HAP-1 (cell line): ENCODE data around the gene PGAP6.
"Not testable (repeated sequence)": the region's sequence is repeated elsewhere in the genome, so short reads cannot be mapped to it uniquely, and the experiment has no call there.

Experiments
- DNase-seq, 2 experiments: peaks; one replicate each; pipeline ENCODE4 v3.0.0-alpha.2; 2016 to 2020; ENCODE audit warnings: low spot score in 2 of 2
- H3K27me3 ChIP-seq: fragments of 250-450 bp; sonication (Bioruptor Pico); 2 replicates; pipeline ENCODE4 v1.5.1; 2020; ENCODE audit warnings: low read depth, mild to moderate bottlenecking, moderate library complexity
- H3K36me3 ChIP-seq: fragments of 250-450 bp; sonication (Bioruptor Pico); replicated peaks from 2 replicates; pipeline ENCODE4 v1.5.1; 2020; ENCODE audit warnings: mild to moderate bottlenecking
- H3K4me1 ChIP-seq: fragments of 250-450 bp; sonication (Bioruptor Pico); 2 replicates; pipeline ENCODE4 v1.5.1; 2020; ENCODE audit warnings: mild to moderate bottlenecking
- H3K4me3 ChIP-seq: fragments of 250-450 bp; sonication (Bioruptor Pico); 2 replicates; pipeline ENCODE4 v1.5.1; 2020; ENCODE audit warnings: mild to moderate bottlenecking, moderate library complexity
- H3K9me3 ChIP-seq: fragments of 250-450 bp; sonication (Bioruptor Pico); 2 replicates; pipeline ENCODE4 v1.5.1; 2020; ENCODE audit warnings: mild to moderate bottlenecking, moderate library complexity
- in situ Hi-C: fragments of 300-500 bp; cut with MboI; formaldehyde crosslinking; loops from 3 replicates; pipeline ENCODE4 v1.14.3; 2020; ENCODE audit warnings: low sequenced_read_pairs, inconsistent platforms, mixed read lengths

Gene PGAP6

GRCh38 chr16:350203-350602 is 31.6 kb downstream of the PGAP6 start:
- Histone ChIP-seq H3K27me3 (no peaks in the 10 kb centered on the region), H3K4me3 (no peak overlapping the region), H3K4me1 (peaks cover 4% of the 10 kb centered on the region; the same call in 1 of the 2 replicates), H3K36me3 (peaks cover 39% of the 10 kb centered on the region), H3K9me3 (no peaks in the 10 kb centered on the region)
- DNase-seq: no peak
- in situ Hi-C loops: no loop called here

DNA sequence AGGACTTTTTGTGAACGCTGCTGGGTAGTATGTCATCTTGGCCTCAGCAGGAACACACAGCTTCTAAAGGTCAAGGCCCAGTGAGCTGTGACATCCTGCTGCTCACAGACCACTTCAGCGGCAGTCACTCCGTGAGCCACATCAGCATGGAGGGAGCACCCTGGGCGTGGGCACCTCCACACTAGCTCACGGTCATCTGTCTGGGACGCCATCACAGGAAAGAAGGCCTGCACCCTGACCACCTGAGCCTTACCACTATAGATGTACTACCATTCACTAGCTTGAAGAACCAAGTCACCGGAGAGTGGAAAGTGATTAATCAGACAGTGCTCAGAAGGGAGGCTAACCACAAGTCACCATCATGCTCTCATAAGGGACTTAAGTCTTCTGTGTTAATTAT is 32.6 kb downstream of the PGAP6 start:
- no peak for DNase-seq
- Histone ChIP-seq H3K27me3 (no peaks in the 10 kb centered on the region), H3K4me3 (no peak overlapping the region), H3K9me3 (no peaks in the 10 kb centered on the region), H3K36me3 (peaks cover 48% of the 10 kb centered on the region), H3K4me1 (peaks cover 4% of the 10 kb centered on the region; the same call in 1 of the 2 replicates)
- in situ Hi-C loops: no loop called here

GRCh38 chr16:348495-348894 is 33.3 kb downstream of the PGAP6 start:
- peaks cover 48% of the 10 kb centered on the region for H3K36me3 ChIP-seq
- DNase-seq, H3K27me3 ChIP-seq, in situ Hi-C loops, H3K9me3 ChIP-seq, H3K4me1 ChIP-seq, H3K4me3 ChIP-seq: not testable (repeated sequence)

- DNase-seq: no peak
- no peaks in the 10 kb centered on the region for H3K9me3 ChIP-seq
- no peak overlapping the region for H3K4me3 ChIP-seq
- peaks cover 55% of the 10 kb centered on the region for H3K36me3 ChIP-seq
- H3K4me1 ChIP-seq: no peaks in the 10 kb centered on the region; the same call in 1 of the 2 replicates
- in situ Hi-C loops: no loop called here
- no peaks in the 10 kb centered on the region for H3K27me3 ChIP-seq
Measured at GRCh38 chr16:347203-347602, 34.6 kb downstream of the PGAP6 start.

DNA sequence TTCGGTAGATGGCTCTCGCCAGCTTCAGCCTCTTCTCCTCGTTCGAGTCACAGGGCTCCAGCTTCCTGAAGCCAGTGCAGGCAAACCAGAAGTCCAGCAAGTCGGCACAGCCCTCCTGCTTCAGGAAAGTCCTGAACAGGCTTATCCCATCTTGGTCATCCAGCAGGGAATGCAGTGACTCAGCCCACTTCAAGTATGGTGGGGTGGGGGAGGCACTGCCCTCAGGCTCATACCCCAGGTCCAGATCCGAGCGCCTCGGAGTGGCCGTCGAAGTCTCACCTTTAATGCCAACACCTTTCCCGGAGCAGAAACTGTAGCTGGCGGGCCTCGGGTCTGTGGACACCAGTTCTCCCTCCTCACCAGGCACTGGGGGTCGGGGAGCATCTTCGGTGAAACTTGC is 35.2 kb downstream of the PGAP6 start:
- in situ Hi-C loops: no loop called here
- H3K4me3 ChIP-seq: no peak overlapping the region
- no peaks in the 10 kb centered on the region; the same call in 1 of the 2 replicates for H3K4me1 ChIP-seq
- no peaks in the 10 kb centered on the region for H3K27me3 ChIP-seq
- H3K9me3 ChIP-seq: no peaks in the 10 kb centered on the region
- no peak for DNase-seq
- H3K36me3 ChIP-seq: peaks cover 57% of the 10 kb centered on the region

DNA sequence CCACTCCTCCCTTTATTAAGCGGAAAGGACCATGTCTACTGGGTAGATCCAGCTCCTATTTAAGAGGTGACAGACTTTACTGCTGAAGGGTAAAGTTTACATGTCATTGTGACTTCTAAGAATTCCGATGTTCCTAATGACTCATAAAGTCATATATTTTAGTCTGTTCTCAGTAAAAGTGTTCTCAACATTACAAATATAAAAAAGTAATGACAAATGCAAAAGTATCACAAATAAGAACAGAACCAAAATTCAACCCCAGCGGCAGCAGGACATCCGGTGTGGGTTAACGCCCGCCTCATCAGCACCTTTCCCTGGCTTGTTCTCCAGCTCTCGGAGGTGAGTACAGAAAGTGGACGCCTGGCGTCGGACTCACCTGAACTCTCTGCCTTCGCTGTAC is 36.0 kb downstream of the PGAP6 start:
- Histone ChIP-seq H3K36me3 (peaks cover 55% of the 10 kb centered on the region), H3K4me3 (no peak overlapping the region), H3K4me1 (no peaks in the 10 kb centered on the region; the same call in 1 of the 2 replicates), H3K9me3 (no peaks in the 10 kb centered on the region), H3K27me3 (no peaks in the 10 kb centered on the region)
- in situ Hi-C loops: no loop called here
- no peak for DNase-seq

- Histone ChIP-seq H3K36me3 (peaks cover 42% of the 10 kb centered on the region), H3K4me3 (no peak overlapping the region), H3K4me1 (no peaks in the 10 kb centered on the region), H3K9me3 (no peaks in the 10 kb centered on the region), H3K27me3 (no peaks in the 10 kb centered on the region)
- DNase-seq: no peak
- in situ Hi-C loops: no loop called here
Measured at GRCh38 chr16:342455-343213, 39.1 kb downstream of the PGAP6 start.

- DNase-seq, in situ Hi-C loops, H3K27me3 ChIP-seq, H3K9me3 ChIP-seq, H3K4me1 ChIP-seq, H3K4me3 ChIP-seq: not testable (repeated sequence)
- peaks cover 35% of the 10 kb centered on the region for H3K36me3 ChIP-seq
Measured at GRCh38 chr16:341974-342336, 39.8 kb downstream of the PGAP6 start.

DNA sequence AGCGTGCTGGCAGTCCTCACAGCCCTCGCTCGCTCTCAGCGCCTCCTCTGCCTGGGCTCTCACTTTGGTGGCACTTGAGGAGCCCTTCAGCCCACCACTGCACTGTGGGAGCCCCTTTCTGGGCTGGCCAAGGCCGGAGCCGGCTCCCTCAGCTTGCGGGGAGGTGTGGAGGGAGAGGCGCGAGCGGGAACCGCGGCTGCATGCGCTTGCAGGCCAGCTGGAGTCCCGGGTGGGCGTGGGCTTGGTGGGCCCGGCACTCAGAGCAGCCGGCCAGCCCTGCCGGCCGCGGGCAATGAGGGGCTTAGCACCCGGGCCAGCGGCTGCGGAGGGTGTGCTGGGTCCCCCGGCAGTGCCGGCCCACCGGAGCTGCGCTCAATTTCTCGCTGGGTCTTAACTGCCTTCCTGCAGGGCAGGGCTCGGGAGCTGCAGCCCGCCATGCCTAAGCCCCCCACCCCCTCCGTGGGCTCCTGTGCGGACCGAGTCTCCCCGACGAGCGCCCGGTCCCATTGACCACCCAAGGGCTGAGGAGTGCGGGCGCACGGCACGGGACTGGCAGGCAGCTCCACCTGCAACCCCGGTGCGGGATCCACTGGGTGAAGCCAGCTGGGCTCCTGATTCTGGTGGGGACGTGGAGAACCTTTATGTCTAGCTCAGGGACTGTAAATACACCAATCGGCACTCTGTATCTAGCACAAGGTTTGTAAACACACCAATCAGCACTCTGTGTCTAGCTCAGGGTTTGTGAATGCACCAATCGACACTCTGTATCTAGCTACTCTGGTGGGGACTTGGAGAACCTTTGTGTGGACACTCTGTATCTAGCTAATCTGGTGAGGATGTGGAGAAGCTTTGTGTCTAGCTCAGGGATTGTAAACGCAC is 40.4 kb downstream of the PGAP6 start:
- H3K36me3 ChIP-seq: peaks cover 29% of the 10 kb centered on the region
- H3K27me3 ChIP-seq, H3K4me3 ChIP-seq, H3K9me3 ChIP-seq, in situ Hi-C loops, H3K4me1 ChIP-seq, DNase-seq: not testable (repeated sequence)

GRCh38 chr16:340370-341091 is 41.2 kb downstream of the PGAP6 start:
- Histone ChIP-seq H3K4me1 (no peaks in the 10 kb centered on the region), H3K9me3 (no peaks in the 10 kb centered on the region), H3K4me3 (no peak overlapping the region), H3K27me3 (no peaks in the 10 kb centered on the region), H3K36me3 (peaks cover 21% of the 10 kb centered on the region)
- in situ Hi-C loops: no loop called here
- DNase-seq: no peak

DNA sequence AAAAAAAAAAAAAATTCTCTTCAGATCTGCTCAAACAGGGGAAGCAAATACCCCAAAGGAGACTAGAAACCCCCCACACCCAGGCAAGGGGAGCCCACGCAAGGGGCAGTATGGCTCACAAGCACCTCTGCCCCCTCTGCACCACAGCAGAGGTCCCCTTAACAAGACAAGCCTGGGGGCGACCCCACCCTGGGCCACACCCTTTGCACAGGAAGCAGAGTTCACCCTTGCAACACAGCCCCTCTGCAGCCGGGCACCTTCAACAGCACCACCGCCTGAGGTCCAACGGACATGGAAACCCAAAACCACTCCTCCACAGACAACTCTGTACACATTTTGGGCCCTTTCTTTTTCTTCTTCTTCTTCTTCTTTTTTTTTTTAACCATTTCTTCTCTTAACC is 42.1 kb downstream of the PGAP6 start:
- Histone ChIP-seq H3K36me3 (peaks cover 12% of the 10 kb centered on the region), H3K27me3 (no peaks in the 10 kb centered on the region), H3K4me3 (no peak overlapping the region), H3K9me3 (no peaks in the 10 kb centered on the region), H3K4me1 (no peaks in the 10 kb centered on the region; the same call in 1 of the 2 replicates)
- no peak for DNase-seq
- in situ Hi-C loops: no loop called here

- Histone ChIP-seq H3K27me3 (no peaks in the 10 kb centered on the region), H3K36me3 (peaks cover 9% of the 10 kb centered on the region), H3K9me3 (no peaks in the 10 kb centered on the region), H3K4me1 (peaks cover 4% of the 10 kb centered on the region), H3K4me3 (no peak overlapping the region)
- in situ Hi-C loops: no loop called here
- DNase-seq: no peak
Measured at GRCh38 chr16:337975-338575, 43.7 kb downstream of the PGAP6 start.

DNA sequence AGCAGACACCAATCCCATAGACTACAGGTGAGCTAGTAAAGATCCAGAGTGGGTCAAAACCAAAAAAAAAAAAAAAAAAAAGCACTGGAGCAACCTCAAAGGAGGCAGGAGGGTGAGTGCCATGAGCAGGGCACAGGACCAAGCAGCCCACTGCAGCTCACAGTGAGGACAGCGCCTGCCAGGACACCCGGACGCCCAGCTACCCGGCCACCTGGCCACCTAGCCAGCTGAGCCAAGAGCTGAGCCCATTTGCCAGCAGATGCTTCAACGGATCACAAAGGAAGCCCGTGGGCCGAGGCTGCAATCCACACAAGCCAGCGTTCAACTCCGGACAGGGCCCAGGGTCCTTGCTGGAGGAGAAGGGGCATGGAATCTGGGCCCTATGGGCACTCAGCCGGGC is 44.3 kb downstream of the PGAP6 start:
- in situ Hi-C loops: no loop called here

More for the DNA sequence above, 44.3 kb downstream of the PGAP6 start:
- no peak for DNase-seq
- H3K36me3 ChIP-seq: peaks cover 4% of the 10 kb centered on the region
- H3K4me3 ChIP-seq: no peak overlapping the region
- no peaks in the 10 kb centered on the region for H3K9me3 ChIP-seq
- no peaks in the 10 kb centered on the region for H3K27me3 ChIP-seq
- H3K4me1 ChIP-seq: peaks cover 7% of the 10 kb centered on the region
